Activated T-helper 1 cell treated with anti-CD3 and anti-CD28 coated beads, Interleukin-12 subunit alpha, Interleukin-12 subunit beta, Interleukin-2, Interleukin-4 antibody, amounts not matched to agents 30 ng/mL and 10 ng/mL and 1 ng/mL, durations not matched to agents 14 hours and 24 hours and 36 hours (primary cell): ENCODE data around the gene HSPA1L. TPM values are rescaled to one million over a fixed set of nuclear protein-coding genes. Genes with fewer than 3 reads are reported as not detected.
"Not testable (repeated sequence)": the region's sequence is repeated elsewhere in the genome, so short reads cannot be mapped to it uniquely, and the experiment has no call there.

Source experiments
- DNase-seq: peaks from one replicate; pipeline ENCODE4 v3.0.0; 2021; ENCODE audit warnings: low spot score
- H3K27ac Mint-ChIP-seq: one replicate; pipeline ENCODE4 v1.8.0; 2021; ENCODE audit warnings: mild to moderate bottlenecking, mixed read lengths
- H3K27me3 Mint-ChIP-seq: one replicate; pipeline ENCODE4 v1.8.0; 2022; ENCODE audit warnings: mild to moderate bottlenecking, moderate library complexity, mixed read lengths; ENCODE audit not compliant: insufficient read depth
- H3K36me3 Mint-ChIP-seq: one replicate; pipeline ENCODE4 v1.8.0; 2021; ENCODE audit warnings: low read depth, mixed read lengths
- H3K4me1 Mint-ChIP-seq: one replicate; pipeline ENCODE4 v1.8.0; 2021; ENCODE audit warnings: low read depth, mixed read lengths
- H3K4me3 Mint-ChIP-seq: one replicate; pipeline ENCODE4 v1.8.0; 2021; ENCODE audit warnings: mild to moderate bottlenecking, moderate library complexity, mixed read lengths
- H3K9me3 Mint-ChIP-seq: one replicate; pipeline ENCODE4 v1.8.0; 2021; ENCODE audit warnings: mixed read lengths
- intact Hi-C: fragments of 100-400 bp; cut with micrococcal nuclease; formaldehyde crosslinking; loops from one replicate; pipeline ENCODE4 v1.15.1; 2024
- total RNA-seq: library from RNA; stranded (reverse); gene quantifications from 2 replicates; pipeline ENCODE4 v1.2.3, GENCODE V29; 2022

The HSPA1L gene
- total RNA-seq, 1 donor from 2014 or later = 2.2 TPM

DNA sequence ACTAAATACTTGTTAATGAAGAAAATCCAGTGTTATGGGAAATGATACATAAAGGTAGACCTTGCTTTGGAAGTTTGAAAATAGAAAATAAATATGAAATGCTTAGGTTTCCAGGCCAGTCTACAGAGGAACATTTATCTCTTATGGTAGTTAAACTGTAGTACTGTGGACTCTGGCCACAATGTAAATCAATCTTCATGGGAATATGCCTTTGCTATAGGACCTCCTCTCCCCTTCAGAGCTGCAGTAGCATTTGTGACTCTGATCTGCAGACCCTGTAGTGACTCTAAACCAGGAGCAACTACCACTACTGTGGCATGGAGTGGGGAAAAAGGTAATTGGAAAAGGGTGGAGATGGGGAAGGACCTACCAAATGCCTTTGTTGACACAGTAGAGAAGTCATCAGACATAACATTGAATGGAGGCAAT lies 4.8 kb upstream of the HSPA1L start:
- Mint-ChIP-seq H3K9me3 (no peaks in the 10 kb centered on the region), H3K4me3 (peak overlapping the region; percentile 77), H3K27ac (peak overlapping the region; percentile 85), H3K4me1 (peaks cover 56% of the 10 kb centered on the region), H3K27me3 (no peaks in the 10 kb centered on the region), H3K36me3 (peaks cover 10% of the 10 kb centered on the region)
- DNase-seq = no peak
- intact Hi-C loops = loop anchor here (10.0 kb wide), 2 partner anchors 325 to 1035 kb away; partner anchors contain the start of genes MICB, PSMB9 and TAP1

DNA sequence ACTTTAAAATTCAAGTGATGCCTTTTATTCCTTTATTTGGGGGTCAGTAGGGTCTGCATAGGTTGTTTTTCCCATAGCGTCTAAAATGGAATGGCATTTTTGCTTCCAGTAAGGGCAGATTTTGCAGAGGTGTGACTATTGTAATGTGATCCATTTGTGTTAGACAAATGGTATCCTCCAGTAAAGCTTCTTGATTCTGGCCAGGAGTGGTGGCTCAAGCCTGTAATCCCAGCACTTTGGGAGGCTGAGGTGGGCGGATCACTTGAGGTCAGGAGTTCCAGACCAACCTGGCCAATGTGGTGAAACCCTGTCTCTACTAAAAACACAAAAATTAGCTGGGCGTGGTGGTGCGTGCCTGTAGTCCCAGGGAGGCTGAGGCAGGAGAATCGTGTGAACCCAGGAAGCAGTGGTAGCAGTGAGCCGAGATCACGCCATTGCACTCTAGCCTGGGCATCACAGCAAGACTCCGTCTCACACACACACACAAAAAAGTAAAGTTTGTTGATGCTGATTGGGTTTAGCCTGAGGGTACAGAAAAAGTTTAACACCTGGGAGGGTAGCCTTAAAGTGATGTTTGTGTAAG lies 2.9 kb upstream of the HSPA1L start:
- peak overlapping the region; percentile 97 for H3K4me3 Mint-ChIP-seq
- not testable (repeated sequence) for DNase-seq, H3K27me3 Mint-ChIP-seq, H3K9me3 Mint-ChIP-seq
- intact Hi-C loops = loop anchor here (10.0 kb wide), 1 partner anchor 1037 kb away; the partner anchor contains the start of genes PSMB9 and TAP1
- H3K4me1 Mint-ChIP-seq = peaks cover 59% of the 10 kb centered on the region
- H3K36me3 Mint-ChIP-seq = peaks cover 10% of the 10 kb centered on the region
- peak overlapping the region; percentile 94 for H3K27ac Mint-ChIP-seq

DNA sequence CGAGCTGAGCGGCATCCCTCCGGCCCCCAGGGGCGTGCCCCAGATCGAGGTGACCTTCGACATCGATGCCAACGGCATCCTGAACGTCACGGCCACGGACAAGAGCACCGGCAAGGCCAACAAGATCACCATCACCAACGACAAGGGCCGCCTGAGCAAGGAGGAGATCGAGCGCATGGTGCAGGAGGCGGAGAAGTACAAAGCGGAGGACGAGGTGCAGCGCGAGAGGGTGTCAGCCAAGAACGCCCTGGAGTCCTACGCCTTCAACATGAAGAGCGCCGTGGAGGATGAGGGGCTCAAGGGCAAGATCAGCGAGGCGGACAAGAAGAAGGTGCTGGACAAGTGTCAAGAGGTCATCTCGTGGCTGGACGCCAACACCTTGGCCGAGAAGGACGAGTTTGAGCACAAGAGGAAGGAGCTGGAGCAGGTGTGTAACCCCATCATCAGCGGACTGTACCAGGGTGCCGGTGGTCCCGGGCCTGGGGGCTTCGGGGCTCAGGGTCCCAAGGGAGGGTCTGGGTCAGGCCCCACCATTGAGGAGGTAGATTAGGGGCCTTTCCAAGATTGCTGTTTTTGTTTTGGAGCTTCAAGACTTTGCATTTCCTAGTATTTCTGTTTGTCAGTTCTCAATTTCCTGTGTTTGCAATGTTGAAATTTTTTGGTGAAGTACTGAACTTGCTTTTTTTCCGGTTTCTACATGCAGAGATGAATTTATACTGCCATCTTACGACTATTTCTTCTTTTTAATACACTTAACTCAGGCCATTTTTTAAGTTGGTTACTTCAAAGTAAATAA lies 2.2 kb upstream of the HSPA1L start:
- peaks cover 14% of the 10 kb centered on the region for H3K36me3 Mint-ChIP-seq
- H3K4me3 Mint-ChIP-seq = peak overlapping the region; percentile 97
- not testable (repeated sequence) for H3K9me3 Mint-ChIP-seq, DNase-seq, H3K27me3 Mint-ChIP-seq
- intact Hi-C loops = loop anchor here (10.0 kb wide), 1 partner anchor 1037 kb away; the partner anchor contains the start of genes PSMB9 and TAP1
- H3K27ac Mint-ChIP-seq = peak overlapping the region; percentile 94
- peaks cover 59% of the 10 kb centered on the region for H3K4me1 Mint-ChIP-seq

DNA sequence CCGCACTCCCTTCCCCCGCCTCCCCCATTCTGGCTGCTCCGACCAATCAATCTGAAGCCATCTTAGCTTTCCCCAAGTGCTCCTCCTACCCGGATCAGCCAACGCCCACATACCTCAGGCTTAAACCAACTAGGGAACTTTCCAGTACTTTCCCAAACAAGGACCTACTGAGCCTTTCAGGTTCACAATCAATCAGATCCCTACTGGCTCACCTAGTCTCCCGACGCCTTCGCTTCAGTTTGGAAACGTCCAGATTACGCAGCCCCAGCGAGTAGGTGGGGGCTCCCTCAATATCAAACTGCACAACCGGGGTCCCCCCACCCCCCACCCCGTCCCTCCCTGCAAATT lies 432 bp downstream of the HSPA1L start:
- Mint-ChIP-seq H3K27ac (peak overlapping the region; percentile 95), H3K4me1 (peaks cover 47% of the 10 kb centered on the region), H3K36me3 (peaks cover 19% of the 10 kb centered on the region), H3K4me3 (peak overlapping the region; percentile 93), H3K27me3 (no peaks in the 10 kb centered on the region), H3K9me3 (no peaks in the 10 kb centered on the region)
- DNase-seq = peak; percentile 73
- intact Hi-C loops = loop anchor here (2.0 to 10.0 kb wide), 3 partner anchors 20 to 1040 kb away; partner anchors contain the start of genes GPSM3, PBX2, PSMB9 and TAP1

DNA sequence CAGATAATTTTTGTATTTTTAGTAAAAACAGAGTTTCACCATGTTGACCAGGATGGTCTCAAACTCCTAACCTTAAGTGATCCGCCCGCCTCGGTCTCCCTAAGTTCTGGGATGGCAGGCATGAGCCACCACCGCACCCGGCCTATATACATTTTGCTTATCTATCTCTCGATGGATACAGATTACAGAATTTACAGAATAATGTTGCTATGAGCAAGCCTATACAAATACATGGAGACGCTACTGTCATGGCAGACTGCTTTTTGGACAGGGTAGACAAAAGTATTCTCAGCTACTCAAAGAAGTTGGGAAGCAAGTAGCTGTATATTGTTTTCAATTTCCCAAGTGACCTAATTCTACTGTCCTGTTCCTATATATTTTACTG lies 1.6 kb downstream of the HSPA1L start:
- peak overlapping the region; percentile 73 for H3K4me3 Mint-ChIP-seq
- H3K27me3 Mint-ChIP-seq = no peaks in the 10 kb centered on the region
- H3K27ac Mint-ChIP-seq = peak overlapping the region; percentile 95
- intact Hi-C loops = loop anchor here (2.0 to 10.0 kb wide), 4 partner anchors 17 to 1041 kb away; partner anchors contain the start of genes GPSM3, PBX2, PSMB9 and TAP1
- peaks cover 20% of the 10 kb centered on the region for H3K36me3 Mint-ChIP-seq
- no peaks in the 10 kb centered on the region for H3K9me3 Mint-ChIP-seq
- DNase-seq = no peak
- peaks cover 37% of the 10 kb centered on the region for H3K4me1 Mint-ChIP-seq

DNA sequence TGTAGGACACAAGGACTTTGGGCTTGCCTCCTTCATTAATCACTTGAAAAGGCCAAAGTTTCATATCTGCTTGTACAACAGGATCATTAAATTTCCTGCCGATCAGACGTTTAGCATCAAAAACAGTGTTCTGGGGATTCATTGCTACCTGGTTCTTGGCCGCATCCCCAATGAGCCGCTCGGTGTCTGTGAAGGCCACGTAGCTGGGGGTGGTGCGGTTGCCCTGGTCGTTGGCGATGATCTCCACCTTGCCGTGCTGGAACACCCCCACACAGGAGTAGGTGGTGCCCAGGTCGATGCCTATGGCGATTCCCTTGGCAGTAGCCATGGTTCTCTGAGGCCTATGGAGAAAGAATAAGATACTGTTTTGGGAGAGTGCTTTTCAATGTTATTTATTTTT lies 3.4 kb downstream of the HSPA1L start:
- intact Hi-C loops = loop anchor here (2.0 to 10.0 kb wide), 4 partner anchors 15 to 1043 kb away; partner anchors contain the start of genes GPSM3, PBX2, PSMB9 and TAP1
- peaks cover 27% of the 10 kb centered on the region for H3K4me1 Mint-ChIP-seq
- H3K27ac Mint-ChIP-seq = peak overlapping the region; percentile 95
- H3K27me3 Mint-ChIP-seq = no peaks in the 10 kb centered on the region
- no peak overlapping the region for H3K4me3 Mint-ChIP-seq
- H3K9me3 Mint-ChIP-seq = no peaks in the 10 kb centered on the region
- no peak for DNase-seq
- H3K36me3 Mint-ChIP-seq = peaks cover 16% of the 10 kb centered on the region

DNA sequence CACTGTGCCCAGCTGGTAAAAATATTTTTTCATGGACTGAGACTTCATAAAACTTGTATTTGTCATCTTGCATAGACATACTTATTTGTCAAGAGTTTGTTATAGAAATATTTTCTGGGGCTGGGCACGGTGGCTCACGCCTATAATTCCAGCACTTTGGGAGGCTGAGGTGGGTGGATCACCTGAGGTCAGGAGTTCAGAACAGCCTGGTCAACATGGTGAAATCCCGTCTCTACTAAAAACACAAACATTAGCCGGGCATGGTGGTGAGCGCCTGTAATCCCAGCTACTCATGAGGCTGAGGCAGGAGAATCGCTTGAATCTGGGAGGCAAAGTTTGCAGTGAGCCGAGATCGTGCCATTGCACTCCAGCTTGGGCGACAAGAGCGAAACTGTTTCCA lies 6.5 kb downstream of the HSPA1L start:
- H3K27ac Mint-ChIP-seq, H3K27me3 Mint-ChIP-seq, H3K4me3 Mint-ChIP-seq, H3K9me3 Mint-ChIP-seq, intact Hi-C loops, DNase-seq: not testable (repeated sequence)
- peaks cover 20% of the 10 kb centered on the region for H3K36me3 Mint-ChIP-seq
- peaks cover 30% of the 10 kb centered on the region for H3K4me1 Mint-ChIP-seq

DNA sequence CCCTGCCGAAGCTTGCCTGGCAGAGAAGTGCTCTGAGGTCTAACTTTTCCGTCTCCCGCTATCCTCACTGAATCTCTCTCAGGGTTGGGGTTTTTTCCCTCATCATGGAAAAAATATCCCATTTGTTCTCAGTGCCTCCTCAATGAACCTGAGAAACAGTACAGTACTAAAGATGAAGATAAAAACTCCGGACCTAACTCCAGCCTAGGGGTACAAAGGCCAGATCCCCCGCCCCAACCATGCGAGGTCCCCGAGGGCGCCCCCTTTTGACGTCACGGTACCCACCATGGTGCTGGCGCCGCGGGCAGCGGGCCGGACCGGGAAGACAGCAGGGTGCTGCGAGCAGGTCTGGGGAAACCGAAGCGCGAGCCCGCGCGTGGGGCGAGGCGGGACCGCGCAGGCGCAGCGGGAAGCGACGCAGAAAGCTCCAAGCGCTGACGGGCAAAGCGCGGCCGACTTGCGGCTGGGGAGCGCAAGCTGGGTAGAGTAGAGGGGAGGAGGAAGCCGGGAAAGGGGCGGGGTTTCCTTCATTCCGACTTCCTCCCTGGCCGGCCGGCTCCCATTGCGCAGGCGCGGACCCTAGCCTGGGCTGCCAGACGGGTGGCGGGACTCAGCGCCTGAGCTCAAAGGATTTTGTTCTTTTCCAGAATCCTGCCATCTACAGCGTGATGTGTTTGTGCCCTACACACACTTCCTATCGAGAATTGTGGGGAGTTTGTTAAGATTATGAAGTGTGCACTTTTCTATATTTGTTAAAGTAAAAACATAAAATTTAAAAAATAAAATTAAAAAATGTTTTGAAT lies 8.4 kb downstream of the HSPA1L start, which contains the start of gene LSM2:
LSM2 (minus strand) TSS at position 497 of the 803 bp plus-strand sequence; CDS start at position 288, 209 bp downstream.
- peak within 1 kb of the TSS; percentile 94 for H3K4me3 Mint-ChIP-seq
- intact Hi-C loops = loop anchor here (1.0 kb wide), 3 partner anchors 10 to 141 kb away; partner anchors contain the start of gene CLIC1
- peaks cover 21% of the 10 kb centered on the region for H3K36me3 Mint-ChIP-seq
- DNase-seq = peak; percentile 97
- peak within 1 kb of the TSS; percentile 90 for H3K27ac Mint-ChIP-seq
- H3K9me3 Mint-ChIP-seq = no peaks in the 10 kb centered on the region
- peaks cover 20% of the 10 kb centered on the region for H3K4me1 Mint-ChIP-seq
- no peaks in the 10 kb centered on the region for H3K27me3 Mint-ChIP-seq

DNA sequence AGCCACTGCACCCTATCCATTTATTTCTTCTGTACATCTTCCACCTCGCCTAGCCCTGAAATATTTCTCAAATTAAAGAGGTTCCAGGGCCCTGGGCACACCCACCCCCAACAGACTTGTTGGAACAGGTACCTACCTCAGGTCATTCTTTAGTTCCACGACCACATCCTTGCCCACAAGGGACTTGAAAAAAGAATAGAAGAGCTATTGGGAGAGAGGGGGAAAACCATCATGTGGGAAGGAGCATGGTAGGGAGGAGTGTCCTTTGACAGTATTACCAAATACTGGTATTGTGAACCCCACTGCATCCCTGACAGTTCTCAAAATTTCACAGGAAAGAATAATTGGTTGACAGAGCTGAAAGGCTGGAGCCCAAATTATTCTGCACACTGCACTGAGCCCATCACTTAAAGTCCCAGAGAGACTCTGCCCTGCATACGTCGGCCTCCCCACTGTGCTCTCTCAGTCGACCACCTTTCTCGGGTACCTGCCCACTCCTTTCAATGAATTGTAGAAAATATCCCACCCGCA lies 9.1 kb downstream of the HSPA1L start:
- Mint-ChIP-seq H3K36me3 (peaks cover 24% of the 10 kb centered on the region), H3K9me3 (no peaks in the 10 kb centered on the region), H3K27ac (peak overlapping the region; percentile 90), H3K4me1 (peaks cover 20% of the 10 kb centered on the region), H3K4me3 (peak overlapping the region; percentile 94), H3K27me3 (no peaks in the 10 kb centered on the region)
- no peak for DNase-seq
- intact Hi-C loops = loop anchor here (1.0 kb wide), 3 partner anchors 10 to 141 kb away; partner anchors contain the start of gene CLIC1

DNA sequence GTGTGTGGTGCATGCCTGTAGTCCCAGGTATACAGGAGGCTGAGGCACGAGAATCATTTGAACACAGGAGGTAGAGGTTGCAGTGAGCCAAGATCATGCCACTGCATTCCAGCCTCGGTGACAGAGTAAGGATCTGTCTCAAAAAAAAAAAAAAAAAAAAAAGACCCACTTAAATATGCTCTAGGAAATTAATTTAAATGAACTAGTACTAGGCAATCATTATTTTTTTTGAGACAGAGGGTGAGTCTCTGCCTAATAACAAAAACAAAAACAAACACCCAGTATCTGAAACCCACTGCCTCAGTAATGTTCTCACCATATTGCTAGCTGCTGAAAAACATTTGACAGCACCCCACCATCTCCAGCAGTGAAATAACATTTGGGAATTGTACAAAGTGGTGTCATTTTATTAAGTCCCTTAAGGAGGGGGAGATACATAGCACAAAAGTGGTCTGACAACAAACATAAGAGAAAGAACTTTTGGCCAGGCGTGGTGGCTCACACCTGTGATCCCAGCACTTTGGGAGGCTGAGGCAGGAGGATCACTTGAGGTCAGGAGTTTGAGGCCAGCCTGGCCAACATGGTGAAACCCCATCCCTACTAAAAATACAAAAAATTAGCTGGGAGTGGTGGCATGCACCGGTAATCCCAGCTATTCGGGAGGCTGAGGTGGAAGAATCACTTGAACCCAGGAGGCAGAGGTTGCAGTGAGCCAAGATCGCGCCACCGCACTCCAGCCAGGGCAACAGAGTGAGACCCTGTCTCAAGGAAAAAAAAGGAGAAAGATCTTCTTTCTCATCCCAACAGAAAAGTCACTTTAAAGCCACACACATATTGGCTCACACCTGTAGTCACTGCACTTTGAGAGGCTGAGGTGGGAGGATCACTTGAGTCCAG lies 13.8 kb downstream of the HSPA1L start:
- H3K9me3 Mint-ChIP-seq, DNase-seq, H3K4me3 Mint-ChIP-seq, intact Hi-C loops, H3K27me3 Mint-ChIP-seq: not testable (repeated sequence)
- Mint-ChIP-seq H3K36me3 (peaks cover 22% of the 10 kb centered on the region), H3K27ac (peak overlapping the region; percentile 6), H3K4me1 (peaks cover 32% of the 10 kb centered on the region)

DNA sequence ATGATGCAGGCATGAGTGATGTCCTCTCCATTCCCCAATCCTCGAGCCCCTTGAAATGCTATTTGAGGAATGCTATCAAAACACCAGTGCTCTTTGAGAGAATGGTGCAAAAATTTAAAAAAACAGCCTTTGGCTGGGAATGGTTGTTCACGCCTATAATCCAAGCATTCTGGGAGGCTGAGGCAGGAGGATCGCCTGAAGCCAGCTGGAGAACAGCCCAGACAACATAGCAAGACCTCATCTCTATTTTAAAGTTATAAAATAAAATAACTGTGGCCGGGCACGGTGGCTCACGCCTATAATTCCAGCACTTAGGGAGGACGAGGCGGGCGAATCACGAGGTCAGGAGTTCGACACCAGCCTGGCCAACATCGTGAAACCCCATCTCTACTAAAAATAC lies 15.3 kb downstream of the HSPA1L start:
- H3K4me3 Mint-ChIP-seq = no peak overlapping the region
- no peak overlapping the region for H3K27ac Mint-ChIP-seq
- peaks cover 24% of the 10 kb centered on the region for H3K4me1 Mint-ChIP-seq
- intact Hi-C loops = no loop called here
- no peaks in the 10 kb centered on the region for H3K9me3 Mint-ChIP-seq
- peaks cover 25% of the 10 kb centered on the region for H3K36me3 Mint-ChIP-seq
- DNase-seq = no peak
- H3K27me3 Mint-ChIP-seq = no peaks in the 10 kb centered on the region
